Right ventricle myocardium inferior (tissue), 1 donor: ENCODE results near the gene RIMBP3C. TPM values are rescaled to one million over a fixed set of nuclear protein-coding genes. Genes with fewer than 3 reads are reported as not detected.
A peak's percentile ranks its signal among the peaks of the same experiment; 100 is the strongest.
"Not testable (repeated sequence)": the region's sequence is repeated elsewhere in the genome, so short reads cannot be mapped to it uniquely, and the experiment has no call there.

ENCODE experiments used
- ATAC-seq: fragments of 200-7000 bp; cut with Tn5 transposase; one replicate; pipeline ENCODE4 v1.9.1; 2020; ENCODE audit warnings: mild to moderate bottlenecking, moderate library complexity
- DNase-seq: peaks from one replicate; pipeline ENCODE4 v3.0.0; 2021; ENCODE audit errors: missing footprints
- intact Hi-C: fragments of 100-400 bp; cut with DNase I; formaldehyde crosslinking; loops from one replicate; pipeline ENCODE4 v1.11.0; 2022
- long read RNA-seq: library from polyadenylated mRNA; unstranded; transcript quantifications from one replicate; pipeline ENCODE4 v2.0.0, GENCODE V29; 2021
- total RNA-seq: library from RNA; stranded (reverse); fragmentation: NEBNext Ultra II Directional; extraction: Animal tissue kit (Norgen Biotek cat#: 25700); gene quantifications from one replicate; pipeline ENCODE4 v1.2.1, GENCODE V29; 2021
- donor health status: DM: no; HTN: yes; CAD: no; lungs with severe emphysema.

The RIMBP3C gene
- not detected for total RNA-seq
- long read RNA-seq = 0 reads

- ATAC-seq, DNase-seq, intact Hi-C loops: not testable (repeated sequence)
Measured at GRCh38 chr22:21551361-21551760, at the start of gene RIMBP3C. Gene RIMBP3C, minus strand, starts transcription at chr22:21551461. Its CDS starts 485 bp downstream, at chr22:21550976.

- no peak for DNase-seq
- no peak for ATAC-seq
- intact Hi-C loops = no loop called here
Measured at GRCh38 chr22:21599053-21599893, 48.0 kb upstream of the RIMBP3C start.

GRCh38 chr22:21598302-21598701, 47.0 kb upstream of the RIMBP3C start:
- ATAC-seq (no peak), DNase-seq (no peak)
- intact Hi-C loops = no loop called here

- intact Hi-C loops, DNase-seq, ATAC-seq: not testable (repeated sequence)
Measured at GRCh38 chr22:21596356-21597135, 45.3 kb upstream of the RIMBP3C start.

GRCh38 chr22:21594865-21595452, 43.7 kb upstream of the RIMBP3C start:
- intact Hi-C loops = loop anchor here (5.0 kb wide), 1 partner anchor 32 kb away; no protein-coding TSS in a partner anchor
- DNase-seq (no peak), ATAC-seq (peak; percentile 79)

- DNase-seq (peak; percentile 77), ATAC-seq (peak; percentile 67)
- intact Hi-C loops = loop anchor here (5.0 kb wide), 1 partner anchor 34 kb away; no protein-coding TSS in a partner anchor
Measured at GRCh38 chr22:21593406-21594232, 42.4 kb upstream of the RIMBP3C start.

- DNase-seq = no peak
- ATAC-seq = no peak
- intact Hi-C loops = loop anchor here (5.0 kb wide), 1 partner anchor 35 kb away; no protein-coding TSS in a partner anchor
Measured at GRCh38 chr22:21592422-21592821, 41.2 kb upstream of the RIMBP3C start.

GRCh38 chr22:21591695-21592094, 40.4 kb upstream of the RIMBP3C start:
- intact Hi-C loops = loop anchor here (5.0 kb wide), 1 partner anchor 36 kb away; no protein-coding TSS in a partner anchor
- DNase-seq = peak; percentile 68
- peak; percentile 64 for ATAC-seq

- intact Hi-C loops = loop anchor here (5.0 kb wide), 1 partner anchor 36 kb away; no protein-coding TSS in a partner anchor
- ATAC-seq (no peak), DNase-seq (no peak)
Measured at GRCh38 chr22:21590809-21591641, 39.8 kb upstream of the RIMBP3C start.

GRCh38 chr22:21589396-21589795, 38.1 kb upstream of the RIMBP3C start:
- intact Hi-C loops = no loop called here
- DNase-seq (no peak), ATAC-seq (no peak)

GRCh38 chr22:21587803-21588611, 36.7 kb upstream of the RIMBP3C start:
- ATAC-seq (no peak), DNase-seq (no peak)
- intact Hi-C loops = no loop called here

- no peak for DNase-seq
- ATAC-seq = no peak
- intact Hi-C loops = no loop called here
Measured at GRCh38 chr22:21585389-21585788, 34.1 kb upstream of the RIMBP3C start.

- ATAC-seq (no peak), DNase-seq (no peak)
- intact Hi-C loops = no loop called here
Measured at GRCh38 chr22:21582801-21583740, 31.8 kb upstream of the RIMBP3C start.

- ATAC-seq, intact Hi-C loops, DNase-seq: not testable (repeated sequence)
Measured at GRCh38 chr22:21581009-21581713, 29.9 kb upstream of the RIMBP3C start.

GRCh38 chr22:21580623-21581007, 29.4 kb upstream of the RIMBP3C start:
- DNase-seq, ATAC-seq, intact Hi-C loops: not testable (repeated sequence)
